ENCODE measurements around the gene MYBBP1A.
A peak's percentile ranks its signal among the peaks of the same experiment; 100 is the strongest.

MYBBP1A gene

GRCh38 chr17:4525691-4526397 lies 29.3 kb downstream of the MYBBP1A start:
- Histone ChIP-seq H4K20me1 (ENCODE audit: control insufficient read depth, insufficient read depth, low read depth, low read length) (no peaks in the 10 kb centered on the region), H3K36me3 (ENCODE audit: control insufficient read depth, low read length) (no peaks in the 10 kb centered on the region), H3K79me2 (ENCODE audit: control insufficient read depth, low read length) (no peaks in the 10 kb centered on the region), H3K4me2 (ENCODE audit: low read length) (no peak overlapping the region), H3K27ac (ENCODE audit: low read depth, low read length) (no peak overlapping the region), H3K4me1 (ENCODE audit: control insufficient read depth, low read length) (peaks cover 23% of the 10 kb centered on the region), H3F3A (ENCODE audit: control insufficient read depth, insufficient read depth) (no peaks in the 10 kb centered on the region), H3K9me2 (replicated peaks; ENCODE audit: control insufficient read depth, low read length) (no peaks in the 10 kb centered on the region), H3K27me3 (ENCODE audit: control insufficient read depth, low read length) (peaks cover 17% of the 10 kb centered on the region), H3K9me3 (ENCODE audit: control insufficient read depth, insufficient read depth, low read length) (no peaks in the 10 kb centered on the region), H3K4me3 (ENCODE audit: low read length) (no peak overlapping the region)
- TF ChIP-seq CTCF (IDR thresholded peaks at IDR 0.05; ENCODE audit: low read depth, low read length, poor library complexity, severe bottlenecking) (no peak), EZH2phosphoT487 (IDR thresholded peaks at IDR 0.05; ENCODE audit: borderline replicate concordance, low read length) (no peak)

- Histone ChIP-seq H3K4me3 (ENCODE audit: low read length) (peak overlapping the region; percentile 51), H3K4me2 (ENCODE audit: low read length) (peak overlapping the region; percentile 70), H4K20me1 (ENCODE audit: control insufficient read depth, insufficient read depth, low read depth, low read length) (no peaks in the 10 kb centered on the region), H3K27ac (ENCODE audit: low read depth, low read length) (peak overlapping the region; percentile 34), H3K27me3 (ENCODE audit: control insufficient read depth, low read length) (peaks cover 17% of the 10 kb centered on the region), H3K9me3 (ENCODE audit: control insufficient read depth, insufficient read depth, low read length) (no peaks in the 10 kb centered on the region), H3K79me2 (ENCODE audit: control insufficient read depth, low read length) (no peaks in the 10 kb centered on the region), H3F3A (ENCODE audit: control insufficient read depth, insufficient read depth) (no peaks in the 10 kb centered on the region), H3K36me3 (ENCODE audit: control insufficient read depth, low read length) (no peaks in the 10 kb centered on the region), H3K4me1 (ENCODE audit: control insufficient read depth, low read length) (peaks cover 33% of the 10 kb centered on the region), H3K9me2 (replicated peaks; ENCODE audit: control insufficient read depth, low read length) (no peaks in the 10 kb centered on the region)
- TF ChIP-seq CTCF (IDR thresholded peaks at IDR 0.05; ENCODE audit: low read depth, low read length, poor library complexity, severe bottlenecking), result no peak
- no peak for TF ChIP-seq EZH2phosphoT487 (IDR thresholded peaks at IDR 0.05; ENCODE audit: borderline replicate concordance, low read length)
Observed at GRCh38 chr17:4523946-4524345, 31.2 kb downstream of the MYBBP1A start.

GRCh38 chr17:4522661-4523060 lies 32.5 kb downstream of the MYBBP1A start:
- Histone ChIP-seq H3F3A (ENCODE audit: control insufficient read depth, insufficient read depth) (no peaks in the 10 kb centered on the region), H3K4me3 (ENCODE audit: low read length) (peak overlapping the region; percentile 51; the same call in 1 of the 2 replicates), H3K27ac (ENCODE audit: low read depth, low read length) (0 out of 2 replicates have a peak overlapping the region, but pooled peaks have one; percentile 34), H3K4me1 (ENCODE audit: control insufficient read depth, low read length) (peaks cover 40% of the 10 kb centered on the region), H3K9me2 (replicated peaks; ENCODE audit: control insufficient read depth, low read length) (no peaks in the 10 kb centered on the region), H4K20me1 (ENCODE audit: control insufficient read depth, insufficient read depth, low read depth, low read length) (no peaks in the 10 kb centered on the region), H3K9me3 (ENCODE audit: control insufficient read depth, insufficient read depth, low read length) (no peaks in the 10 kb centered on the region), H3K27me3 (ENCODE audit: control insufficient read depth, low read length) (peaks cover 12% of the 10 kb centered on the region), H3K36me3 (ENCODE audit: control insufficient read depth, low read length) (no peaks in the 10 kb centered on the region), H3K4me2 (ENCODE audit: low read length) (peak overlapping the region; percentile 70), H3K79me2 (ENCODE audit: control insufficient read depth, low read length) (no peaks in the 10 kb centered on the region)
- no peak for TF ChIP-seq EZH2phosphoT487 (IDR thresholded peaks at IDR 0.05; ENCODE audit: borderline replicate concordance, low read length)
- TF ChIP-seq CTCF (IDR thresholded peaks at IDR 0.05; ENCODE audit: low read depth, low read length, poor library complexity, severe bottlenecking), result no peak

Measured in DOHH2 (cell line).